B cell (primary cell): Measurements from ENCODE around the gene NAT14. TPM values are rescaled to one million over a fixed set of nuclear protein-coding genes. Genes with fewer than 3 reads are reported as not detected.

Source experiments
- ATAC-seq: fragments of 200-7000 bp; cut with Tn5 transposase; one replicate; pipeline ENCODE4 v1.10.0; 2021; ENCODE audit warnings: low read depth, mild to moderate bottlenecking, moderate number of reproducible peaks, moderate library complexity
- CTCF ChIA-PET: fragments of 350-600 bp; sonication (Branson Sonifier 250); formaldehyde crosslinking; loops from one replicate; lab custom pipeline; 2021; ENCODE audit warnings: antibody characterized with exemption, inconsistent platforms; lab: Charles Lee
- POLR2A ChIA-PET: fragments of 350-600 bp; sonication (Branson Sonifier 250); formaldehyde crosslinking; loops from one replicate; lab custom pipeline; 2021; ENCODE audit warnings: antibody characterized with exemption; lab: Charles Lee
- DNase-seq: peaks from one replicate; pipeline ENCODE4 v3.0.0; 2013
- H2AFZ ChIP-seq: 2 replicates; pipeline ENCODE4 v1.6.1; 2012; ENCODE audit warnings: mild to moderate bottlenecking, low read depth, low read length; ENCODE audit not compliant: insufficient read depth, poor library complexity, severe bottlenecking
- H3K27ac ChIP-seq, 2 donors: 1 replicate in 1 of 2; 2 replicates in 1 of 2; pipeline ENCODE4 v1.5.1; 2012 to 2013; ENCODE audit warnings: low read length in 2 of 2, mild to moderate bottlenecking in 2 of 2, moderate library complexity in 1 of 2
- H3K27me3 ChIP-seq, 4 experiments: fragments of 200-600 bp in 1 of 4; sonication (generic) in 1 of 4; replicated peaks in 1 of 4; 1 replicate in 2 of 4; 2 replicates in 2 of 4; pipeline versions ENCODE4 v1.6.1 to v1.7.0; 2013 to 2016; ENCODE audit warnings: low read length in 3 of 4, mild to moderate bottlenecking in 2 of 4, mixed read lengths in 1 of 4, moderate library complexity in 1 of 4; ENCODE audit not compliant: insufficient read depth in 4 of 4, control insufficient read depth in 3 of 4; ENCODE audit errors: control extremely low read depth in 1 of 4
- H3K36me3 ChIP-seq, 2 experiments: replicated peaks in 1 of 2; 1 replicate in 1 of 2; 2 replicates in 1 of 2; pipeline versions ENCODE4 v1.6.1 to v1.7.1; 2013; ENCODE audit warnings: low read length in 1 of 2; ENCODE audit not compliant: insufficient read depth in 2 of 2, control insufficient read depth in 1 of 2; ENCODE audit errors: control extremely low read depth in 1 of 2, extremely low read depth in 1 of 2
- H3K4me1 ChIP-seq, 2 donors: fragments of 200-600 bp in 1 of 2; sonication (generic) in 1 of 2; 1 replicate in 1 of 2; 2 replicates in 1 of 2; pipeline versions ENCODE4 v1.5.1 to v1.6.1; 2013 to 2017; ENCODE audit warnings: low read length in 2 of 2; ENCODE audit not compliant: control insufficient read depth in 2 of 2, insufficient read depth in 2 of 2
- H3K4me2 ChIP-seq: replicated peaks from 2 replicates; pipeline ENCODE3; 2012; ENCODE audit warnings: mild to moderate bottlenecking, low read depth, low read length; ENCODE audit not compliant: poor library complexity, severe bottlenecking
- H3K4me3 ChIP-seq, 5 experiments: fragments of 200-600 bp in 1 of 5; sonication (generic) in 1 of 5; 1 replicate in 3 of 5; 2 replicates in 2 of 5; pipeline versions ENCODE4 v1.5.1 to v1.7.0; 2011 to 2016; ENCODE audit warnings: low read length in 4 of 5, mild to moderate bottlenecking in 4 of 5, low read depth in 2 of 5, control low read depth in 1 of 5, moderate library complexity in 1 of 5; ENCODE audit not compliant: insufficient read depth in 1 of 5; ENCODE audit errors: control extremely low read depth in 1 of 5, extremely low read depth in 1 of 5
- H3K79me2 ChIP-seq: fragments of 200-600 bp; sonication (generic); one replicate; pipeline ENCODE4 v1.6.0; 2016; ENCODE audit warnings: low read length; ENCODE audit not compliant: control insufficient read depth, insufficient read depth
- H3K9ac ChIP-seq: fragments of 200-600 bp; sonication (generic); 2 replicates; pipeline ENCODE4 v1.6.1; 2017; ENCODE audit warnings: mild to moderate bottlenecking, low read length, moderate library complexity
- H3K9me3 ChIP-seq, 3 donors: one replicate each; pipeline versions ENCODE4 v1.6.1 to v1.7.1; 2013; ENCODE audit warnings: low read length in 2 of 3; ENCODE audit not compliant: control insufficient read depth in 2 of 3, insufficient read depth in 1 of 3; ENCODE audit errors: control extremely low read depth in 1 of 3
- H4K20me1 ChIP-seq: 2 replicates; pipeline ENCODE4 v1.6.0; 2012; ENCODE audit warnings: mild to moderate bottlenecking, low read length; ENCODE audit not compliant: insufficient read depth, control insufficient read depth, poor library complexity, severe bottlenecking
- H3K27ac Mint-ChIP-seq: one replicate; pipeline ENCODE4 v1.8.0; 2021; ENCODE audit warnings: mixed read lengths
- H3K27me3 Mint-ChIP-seq: one replicate; pipeline ENCODE4 v1.8.0; 2021; ENCODE audit warnings: mixed read lengths
- H3K4me1 Mint-ChIP-seq: one replicate; pipeline ENCODE4 v1.8.0; 2021; ENCODE audit warnings: mixed read lengths
- H3K4me3 Mint-ChIP-seq: one replicate; pipeline ENCODE4 v1.8.0; 2021; ENCODE audit warnings: mixed read lengths
- H3K9me3 Mint-ChIP-seq: one replicate; pipeline ENCODE4 v1.8.0; 2022; ENCODE audit warnings: mixed read lengths; ENCODE audit not compliant: insufficient read depth
- EZH2 ChIP-seq: IDR thresholded peaks from 2 replicates; pipeline ENCODE4 v1.6.1; 2012; ENCODE audit warnings: borderline replicate concordance, low read depth, mild to moderate bottlenecking, moderate library complexity, low read length; ENCODE audit not compliant: insufficient read depth, poor library complexity, severe bottlenecking
- WGBS: methylation state at CpG from one replicate; pipeline ENCODE4 v1.1.5; 2013; ENCODE audit warnings: missing lambda C conversion rate; ENCODE audit not compliant: insufficient coverage; 5-methylcytosine and 5-hydroxymethylcytosine counted together
- intact Hi-C: fragments of 100-400 bp; cut with micrococcal nuclease; formaldehyde crosslinking; loops from one replicate; pipeline ENCODE4 v1.10.0; 2022
- polyA plus RNA-seq: library from polyadenylated mRNA; depleted of rRNA; stranded (reverse); fragments of >200 nt; gene quantifications from 2 replicates; pipeline ENCODE4 v1.2.3, GENCODE V29; 2012
- total RNA-seq, 2 donors: library from RNA; stranded (reverse); fragments of 120-200 nt in 1 of 2; gene quantifications; 1 replicate in 1 of 2; 2 replicates in 1 of 2; pipeline versions ENCODE4 v1.2.3 to v1.2.4, GENCODE V29; 2013 to 2022
- TF ChIP-seq, protein P1 (sequence below): fragments of 200-600 bp; IDR thresholded peaks from one replicate; pipeline ENCODE4 v1.8.0; 2022; ENCODE audit warnings: antibody characterized with exemption, mild to moderate bottlenecking

NAT14 gene
- total and polyA plus RNA-seq, 2 donors (not counting 1 experiment from before 2014, with no cell fraction given) = 10.7 to 15.1 TPM

DNA sequence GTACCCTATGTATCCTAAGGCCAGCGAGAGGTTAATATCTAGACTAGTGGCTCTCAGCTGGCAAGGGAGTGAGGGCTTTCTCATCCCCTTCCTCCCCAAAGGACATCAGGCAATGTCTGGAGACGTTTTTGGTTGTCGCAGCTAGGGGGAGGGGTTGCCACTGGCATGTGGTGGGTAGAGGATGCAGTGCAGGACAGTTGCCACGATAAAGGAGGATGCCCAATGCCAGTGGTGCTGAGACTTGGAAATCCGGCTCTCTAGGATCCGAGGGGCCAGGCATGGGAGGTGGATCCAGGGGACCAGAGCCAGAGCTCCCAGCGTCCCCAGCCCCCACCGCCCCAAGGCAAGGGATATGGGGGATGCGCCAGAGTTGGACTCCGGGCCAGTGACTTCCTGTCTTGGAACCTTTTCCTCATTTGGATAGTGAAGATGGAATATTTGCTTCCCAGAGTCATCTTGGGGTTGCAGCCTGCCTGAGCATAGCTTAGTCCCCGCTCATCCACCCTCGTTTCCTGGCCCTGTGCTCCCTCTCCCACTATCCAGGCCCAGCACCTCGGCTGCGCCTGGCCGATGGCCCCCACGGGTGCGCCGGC lies 8.2 kb downstream of the NAT14 start:
- Histone ChIP-seq H3K4me2 (no peak overlapping the region), H2AFZ (no peak overlapping the region), H3K27ac (no peak overlapping the region), H3K79me2 (no peaks in the 10 kb centered on the region), H3K36me3 (no peaks in the 10 kb centered on the region), H3K4me1 (no peaks in the 10 kb centered on the region), H3K4me3 (no peak overlapping the region), H3K9me3 (no peaks in the 10 kb centered on the region), H3K27me3 (peaks cover 0 to 35% (median 2%) of the 10 kb centered on the region in 4 experiments), H3K9ac (no peak overlapping the region), H4K20me1 (no peaks in the 10 kb centered on the region)
- Mint-ChIP-seq H3K27me3 (peaks cover 8% of the 10 kb centered on the region), H3K27ac (no peak overlapping the region), H3K9me3 (no peaks in the 10 kb centered on the region), H3K4me3 (no peak overlapping the region), H3K4me1 (no peaks in the 10 kb centered on the region)
- CTCF ChIA-PET = no interaction called here
- WGBS = 78% methylated on average over 17 of the region's 18 CpGs
- POLR2A ChIA-PET = no interaction called here
- no peak for ATAC-seq
- DNase-seq = no peak
- no peak for TF ChIP-seq EZH2
- TF ChIP-seq, protein P1, sequence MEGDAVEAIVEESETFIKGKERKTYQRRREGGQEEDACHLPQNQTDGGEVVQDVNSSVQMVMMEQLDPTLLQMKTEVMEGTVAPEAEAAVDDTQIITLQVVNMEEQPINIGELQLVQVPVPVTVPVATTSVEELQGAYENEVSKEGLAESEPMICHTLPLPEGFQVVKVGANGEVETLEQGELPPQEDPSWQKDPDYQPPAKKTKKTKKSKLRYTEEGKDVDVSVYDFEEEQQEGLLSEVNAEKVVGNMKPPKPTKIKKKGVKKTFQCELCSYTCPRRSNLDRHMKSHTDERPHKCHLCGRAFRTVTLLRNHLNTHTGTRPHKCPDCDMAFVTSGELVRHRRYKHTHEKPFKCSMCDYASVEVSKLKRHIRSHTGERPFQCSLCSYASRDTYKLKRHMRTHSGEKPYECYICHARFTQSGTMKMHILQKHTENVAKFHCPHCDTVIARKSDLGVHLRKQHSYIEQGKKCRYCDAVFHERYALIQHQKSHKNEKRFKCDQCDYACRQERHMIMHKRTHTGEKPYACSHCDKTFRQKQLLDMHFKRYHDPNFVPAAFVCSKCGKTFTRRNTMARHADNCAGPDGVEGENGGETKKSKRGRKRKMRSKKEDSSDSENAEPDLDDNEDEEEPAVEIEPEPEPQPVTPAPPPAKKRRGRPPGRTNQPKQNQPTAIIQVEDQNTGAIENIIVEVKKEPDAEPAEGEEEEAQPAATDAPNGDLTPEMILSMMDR = no peak
- intact Hi-C loops = no loop called here

DNA sequence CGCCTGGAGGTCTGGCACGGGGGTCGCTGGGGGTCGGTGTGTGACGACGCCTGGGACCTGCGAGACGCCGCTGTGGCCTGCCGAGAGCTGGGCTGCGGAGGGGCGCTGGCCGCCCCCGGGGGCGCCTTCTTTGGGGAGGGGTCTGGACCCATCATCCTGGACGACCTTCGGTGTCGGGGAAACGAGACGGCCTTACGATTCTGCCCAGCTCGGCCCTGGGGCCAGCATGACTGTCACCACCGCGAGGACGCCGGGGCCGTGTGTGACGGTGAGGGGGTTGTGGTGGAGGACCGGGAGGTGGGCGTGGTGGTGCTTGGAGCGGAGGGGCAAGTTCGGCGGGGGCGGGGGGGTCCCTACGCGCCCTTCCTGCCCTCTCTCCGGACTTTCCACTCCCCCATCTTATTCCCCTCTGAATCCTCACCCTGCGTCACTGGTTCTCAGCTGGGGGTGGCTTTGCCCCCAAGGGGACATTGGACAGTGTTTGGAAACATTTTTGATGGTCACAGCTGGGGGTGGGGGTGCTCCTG lies 8.7 kb downstream of the NAT14 start:
- peaks cover 0 to 35% (median 2%) of the 10 kb centered on the region in 4 experiments for H3K27me3 ChIP-seq
- TF ChIP-seq EZH2 = no peak
- TF ChIP-seq, protein P1 = no peak
- no peak overlapping the region for H2AFZ ChIP-seq
- DNase-seq (no peak), ATAC-seq (no peak)
- peak overlapping the region; percentile 18 for H3K4me2 ChIP-seq
- peaks cover 8% of the 10 kb centered on the region for H3K27me3 Mint-ChIP-seq
- no peak overlapping the region for H3K4me3 Mint-ChIP-seq
- H3K4me3 ChIP-seq = no peak overlapping the region
- no peaks in the 10 kb centered on the region for H3K36me3 ChIP-seq
- H3K9ac ChIP-seq = no peak overlapping the region
- H3K9me3 ChIP-seq = no peaks in the 10 kb centered on the region
- POLR2A ChIA-PET = no interaction called here
- intact Hi-C loops = no loop called here
- WGBS = 68% methylated on average over 27 of the region's 38 CpGs
- no peaks in the 10 kb centered on the region for H3K79me2 ChIP-seq
- no peaks in the 10 kb centered on the region for H3K4me1 ChIP-seq
- no peaks in the 10 kb centered on the region for H3K9me3 Mint-ChIP-seq
- no peaks in the 10 kb centered on the region for H3K4me1 Mint-ChIP-seq
- no peaks in the 10 kb centered on the region for H4K20me1 ChIP-seq
- H3K27ac Mint-ChIP-seq = no peak overlapping the region
- CTCF ChIA-PET = interaction anchor here (0.6 to 1.3 kb wide), 2 partner anchors 9 to 10 kb away, joined by 3 read pairs; partner anchors contain the start of gene NAT14
- no peak overlapping the region for H3K27ac ChIP-seq
